ENCODE measurements around the gene PDPR.
"Not testable (repeated sequence)": the region's sequence is repeated elsewhere in the genome, so short reads cannot be mapped to it uniquely, and the experiment has no call there.

PDPR gene

DNA sequence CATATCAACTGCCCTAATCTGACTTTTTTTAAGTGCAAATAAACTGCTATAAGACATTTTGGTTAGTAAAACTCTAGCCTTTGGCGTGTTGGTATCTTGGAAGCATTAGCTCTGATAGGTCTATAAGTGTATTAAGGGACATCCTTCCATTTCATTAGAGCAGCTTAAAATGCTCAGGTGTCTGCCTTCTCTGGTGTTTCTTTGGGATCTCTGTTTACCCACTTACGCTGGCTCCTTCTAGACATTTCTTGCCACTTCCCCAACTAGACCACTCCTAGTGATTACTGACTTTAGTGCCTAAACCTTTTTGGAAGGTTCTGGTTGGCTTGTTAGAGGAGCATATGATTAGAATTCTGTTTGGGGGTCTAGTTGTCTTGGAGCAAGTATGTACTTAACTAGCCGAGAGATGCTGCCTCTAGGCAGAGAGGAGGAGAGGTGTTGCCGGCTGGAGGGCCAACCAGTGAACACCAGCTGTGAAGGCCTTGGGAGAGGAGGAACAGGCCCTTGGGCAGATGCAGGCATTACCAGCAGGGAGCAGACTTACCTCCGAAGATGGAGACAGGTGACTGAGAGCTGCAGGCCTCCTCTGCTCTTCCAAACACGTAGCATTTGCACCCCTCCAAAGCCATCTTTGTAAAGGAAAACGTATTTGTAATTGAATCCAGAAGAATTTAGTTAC, 44.3 kb downstream of the PDPR start:
- DNase-seq, result peak in 10 of 42 donors; percentile 25 to 59 (median 39)
- intact Hi-C loops (cut with DNase I), result no loop called here

DNA sequence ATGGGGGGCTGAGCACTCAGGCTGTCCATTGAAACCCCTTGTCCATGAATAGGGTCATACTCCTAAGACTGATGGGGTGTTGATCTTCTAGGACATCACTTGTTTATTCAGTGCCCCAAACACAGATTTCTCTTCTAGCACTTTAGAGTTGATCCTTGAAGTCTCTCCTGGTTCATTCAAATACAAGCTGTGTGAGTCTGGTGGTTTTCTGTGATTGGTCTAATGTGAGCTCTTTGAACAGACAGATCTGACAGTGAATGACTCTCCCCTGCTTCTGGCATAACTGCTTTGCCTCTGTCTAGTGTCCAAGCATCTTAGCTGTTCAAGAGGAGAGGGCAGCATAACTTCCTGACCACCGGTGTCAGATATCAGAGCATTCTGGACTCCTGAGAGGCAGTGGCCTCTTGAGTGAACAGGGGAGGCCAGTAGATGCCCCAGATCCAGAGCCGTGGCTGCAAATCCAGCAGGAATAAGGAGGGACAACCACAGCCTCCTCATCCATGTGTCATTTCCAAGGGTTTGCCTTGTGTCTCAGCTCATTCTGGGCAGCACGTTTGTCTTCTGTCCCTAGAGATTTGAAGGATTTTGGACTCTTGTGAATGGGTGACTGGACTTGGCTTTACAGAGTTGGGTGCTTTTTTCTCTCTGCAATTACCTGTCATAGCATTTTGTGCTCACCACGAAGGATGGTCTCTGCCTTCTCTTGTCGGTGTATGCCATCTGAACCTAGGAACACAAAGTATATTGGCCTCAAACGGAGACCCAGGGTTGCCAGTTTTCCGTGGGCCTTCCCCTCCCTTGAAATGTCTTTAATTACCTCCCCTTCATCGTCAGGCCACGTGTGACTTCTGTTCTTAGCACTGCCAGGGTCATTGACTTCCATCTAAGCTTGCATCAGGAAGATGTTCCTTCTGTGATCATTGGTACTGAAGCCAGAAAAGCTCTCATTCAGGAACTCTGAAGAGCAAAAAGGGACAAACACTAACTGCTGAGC, 45.5 kb downstream of the PDPR start:
- intact Hi-C loops (cut with DNase I), result no loop called here
- peak in 1 of 42 donors; percentile 1 for DNase-seq

GRCh38 chr16:70160388-70160787, 46.3 kb downstream of the PDPR start:
- intact Hi-C loops (cut with DNase I), result no loop called here
- peak in 1 of 42 donors; percentile 40 for DNase-seq

DNA sequence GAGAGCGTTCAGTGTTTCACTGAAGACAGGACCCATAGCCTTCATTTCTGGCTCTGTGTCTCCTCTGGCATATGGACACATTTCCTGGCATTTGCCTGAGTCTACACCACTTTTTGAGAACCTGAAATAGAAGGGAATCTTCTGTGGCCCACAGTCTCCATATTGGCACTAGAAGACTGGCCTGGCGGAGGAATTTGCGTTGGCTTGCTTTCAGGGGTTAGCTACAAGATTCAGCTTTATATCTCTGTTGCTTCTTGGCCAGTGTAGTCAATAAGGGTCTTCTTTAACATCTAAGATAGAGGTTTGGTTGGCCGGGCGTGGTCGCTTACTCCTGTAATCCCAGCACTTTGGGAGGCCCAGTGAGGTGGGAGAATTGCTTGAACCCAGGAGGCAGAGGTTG, 46.7 kb downstream of the PDPR start:
- intact Hi-C loops (cut with DNase I), result no loop called here
- DNase-seq, result no peak

DNA sequence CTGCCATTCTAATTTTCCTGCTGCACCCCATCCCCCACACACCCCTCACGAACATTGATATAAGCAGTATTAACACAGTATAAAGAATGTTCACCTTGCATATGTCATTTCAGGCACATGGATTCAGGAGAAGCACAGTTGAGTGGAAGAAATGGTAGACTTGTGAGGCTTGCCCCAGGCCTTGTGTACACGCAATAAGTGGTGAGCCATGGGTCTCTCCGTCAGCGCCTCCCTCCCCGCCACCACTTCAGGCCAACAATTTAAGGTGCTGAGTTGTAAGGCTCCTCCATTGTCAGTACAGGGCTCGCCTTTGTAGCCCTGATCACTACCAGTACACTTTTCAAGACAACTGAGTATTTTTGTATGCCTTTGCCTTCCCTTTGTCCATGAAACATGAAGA, 47.2 kb downstream of the PDPR start:
- peak in 2 of 42 donors; percentile 43 to 48 for DNase-seq
- intact Hi-C loops (cut with DNase I), result no loop called here

DNA sequence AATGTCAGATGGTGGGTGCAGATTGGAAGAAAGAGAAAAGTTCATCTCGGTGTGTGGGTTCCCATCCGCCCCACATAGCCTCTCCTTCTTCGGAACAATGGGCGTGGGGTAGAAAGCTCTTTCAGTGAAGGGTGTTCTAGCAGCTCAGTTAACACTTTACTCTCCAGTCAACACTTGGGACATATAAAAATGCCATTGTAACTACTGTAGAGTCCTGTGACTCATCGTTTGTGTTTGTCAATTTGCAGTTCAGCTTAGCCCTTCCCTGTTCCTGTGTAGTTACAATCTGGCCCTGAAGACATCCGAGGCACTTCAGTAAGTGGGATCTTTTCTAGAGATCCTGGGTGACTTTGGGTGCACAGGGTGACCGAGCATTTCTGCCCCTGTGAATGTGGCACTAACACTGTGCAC, 47.9 kb downstream of the PDPR start:
- DNase-seq, result peak in 38 of 42 donors; percentile 18 to 97 (median 74)
- intact Hi-C loops (cut with DNase I), result no loop called here

GRCh38 chr16:70163596-70163995, 49.5 kb downstream of the PDPR start:
- peak in 1 of 42 donors; percentile 2 for DNase-seq
- intact Hi-C loops (cut with DNase I), result no loop called here

DNA sequence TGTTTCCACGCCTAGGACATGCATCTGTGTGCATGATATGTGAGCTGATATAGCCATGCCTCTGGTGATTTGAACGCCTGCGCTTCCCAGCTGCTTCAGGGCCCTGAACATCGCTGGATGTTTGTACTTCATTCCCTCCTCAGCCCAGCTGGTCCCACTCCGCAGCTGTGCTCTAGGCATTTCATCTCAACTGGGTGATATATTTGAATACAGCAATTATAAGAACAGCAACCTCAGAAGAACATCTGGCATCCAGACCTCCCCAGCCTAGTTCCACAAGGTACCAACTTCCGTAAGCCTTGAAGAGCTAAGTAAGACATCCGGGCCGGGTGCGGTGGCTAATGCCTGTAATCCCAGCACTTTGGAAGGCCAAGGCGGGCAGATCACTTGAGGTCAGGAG, 52.6 kb downstream of the PDPR start:
- intact Hi-C loops (cut with DNase I); DNase-seq: not testable (repeated sequence)

DNA sequence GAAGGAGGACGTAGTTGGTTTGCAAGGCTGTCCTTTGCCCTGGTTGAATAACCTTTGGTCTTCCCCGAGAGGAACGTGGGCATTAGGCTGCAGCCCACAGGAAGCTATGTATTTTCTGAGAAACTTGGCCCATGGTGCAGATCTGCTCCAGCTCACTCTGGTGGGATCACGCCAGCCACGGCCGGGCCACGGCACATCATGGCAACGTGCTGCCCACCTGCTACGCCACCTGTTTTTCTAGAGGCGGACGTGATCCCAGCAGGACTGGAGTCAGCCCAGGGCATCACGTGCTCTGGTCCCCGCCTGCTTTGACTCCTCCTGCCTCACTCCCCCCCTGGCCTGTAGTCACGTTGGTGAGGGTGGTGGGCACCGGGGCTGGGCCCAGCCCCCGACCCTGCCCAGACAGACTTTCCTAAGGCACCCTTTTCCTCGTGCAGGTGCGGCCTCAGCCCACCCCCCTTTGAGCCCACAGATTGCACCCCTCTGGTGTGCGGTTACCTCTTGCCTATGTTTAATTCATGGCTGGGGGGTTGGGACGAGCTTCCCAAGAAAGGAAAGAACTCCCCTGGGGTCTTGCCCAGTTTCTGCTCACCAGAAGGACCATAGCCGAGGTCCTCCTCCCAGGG, 59.2 kb downstream of the PDPR start, which contains the start of gene CLEC18C:
Gene CLEC18C (plus strand): TSS at position 576 of the 626 bp plus-strand sequence. CDS start 492 bp downstream, outside the sequence.
- intact Hi-C loops (cut with DNase I); DNase-seq: not testable (repeated sequence)

GRCh38 chr16:70173916-70174315, 59.8 kb downstream of the PDPR start:
- DNase-seq; intact Hi-C loops (cut with DNase I): not testable (repeated sequence)

DNA sequence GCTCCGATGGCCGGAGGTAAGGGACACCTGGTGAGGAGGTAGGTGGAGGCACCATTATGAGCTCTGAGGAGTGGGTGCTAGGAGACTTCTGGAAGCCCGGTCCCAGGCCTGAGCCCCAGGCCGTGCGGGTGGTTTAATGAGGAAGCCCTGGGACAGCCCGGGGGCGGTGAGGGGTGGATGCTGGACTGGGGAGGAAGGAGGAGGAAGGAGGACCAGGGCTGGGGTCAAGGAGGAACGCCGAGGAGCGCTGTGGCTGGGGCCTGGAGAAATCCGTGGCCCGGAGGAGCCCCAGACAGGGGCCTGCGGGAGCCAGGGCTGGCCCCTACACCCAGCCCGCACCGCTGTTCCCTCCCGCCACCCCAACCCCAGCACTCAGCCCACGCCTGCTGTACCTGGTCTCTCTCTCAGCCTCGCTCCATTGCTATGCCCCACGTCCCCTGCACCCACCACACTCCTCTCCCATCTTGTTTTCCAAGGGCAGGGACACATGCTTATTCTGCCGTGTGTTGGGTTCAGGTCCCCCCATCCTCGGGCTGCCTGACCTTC, 60.3 kb downstream of the PDPR start:
- DNase-seq; intact Hi-C loops (cut with DNase I): not testable (repeated sequence)

- DNase-seq, result peak in 2 of 42 donors; percentile 18 to 25
- intact Hi-C loops (cut with DNase I), result not testable (repeated sequence)
Measured at GRCh38 chr16:70187858-70188607, 73.9 kb downstream of the PDPR start.

DNA sequence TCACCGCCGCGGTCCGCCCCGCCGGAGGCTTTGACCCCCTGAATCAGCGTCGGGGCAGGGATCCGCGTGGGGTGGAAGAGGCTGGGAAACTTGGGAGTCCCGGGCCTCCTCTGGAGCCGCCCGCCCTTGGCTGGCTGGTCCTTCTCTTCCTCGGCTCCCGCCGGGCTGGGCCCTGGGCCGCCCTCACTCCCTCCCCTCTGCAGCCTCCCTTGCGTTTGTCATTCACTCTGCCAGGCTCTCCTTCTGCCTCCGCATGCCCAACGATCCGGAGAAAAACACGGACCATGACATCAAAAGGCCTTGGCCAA, 74.4 kb downstream of the PDPR start:
- DNase-seq; intact Hi-C loops (cut with DNase I): not testable (repeated sequence)

- intact Hi-C loops (cut with DNase I); DNase-seq: not testable (repeated sequence)
Measured at GRCh38 chr16:70190574-70190973, 76.4 kb downstream of the PDPR start.

DNA sequence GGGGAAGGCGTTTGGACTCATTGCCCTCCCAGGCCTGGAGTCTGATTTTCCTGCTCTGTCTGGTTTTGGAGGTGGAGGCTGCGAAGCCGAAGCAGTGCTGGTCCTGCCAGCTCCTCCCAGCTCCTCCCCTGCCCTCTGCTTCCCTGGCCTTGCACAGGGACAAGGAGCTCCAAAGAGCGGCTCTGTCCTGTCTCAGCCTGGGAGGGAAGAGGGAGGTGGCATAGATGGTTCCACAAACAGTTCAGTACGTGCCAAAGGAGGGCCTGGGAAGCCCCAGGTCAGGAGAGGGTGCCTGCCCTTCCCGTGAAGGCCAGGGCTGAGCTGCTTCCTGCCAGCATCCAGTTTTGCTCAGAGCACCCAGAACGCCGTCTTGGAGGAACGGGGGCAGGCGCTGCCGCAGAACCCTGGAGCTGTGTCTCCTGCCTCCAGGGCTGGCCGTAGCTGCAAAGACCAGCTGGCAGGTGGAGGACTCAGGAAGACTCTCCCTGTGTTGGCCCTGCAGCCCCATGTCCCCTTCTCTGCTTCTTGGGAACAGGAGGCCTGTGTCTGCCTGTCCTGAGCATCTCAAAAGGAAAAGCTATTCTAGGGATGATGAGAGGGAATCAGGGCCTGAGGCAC, 82.7 kb downstream of the PDPR start:
- intact Hi-C loops (cut with DNase I); DNase-seq: not testable (repeated sequence)

DNA sequence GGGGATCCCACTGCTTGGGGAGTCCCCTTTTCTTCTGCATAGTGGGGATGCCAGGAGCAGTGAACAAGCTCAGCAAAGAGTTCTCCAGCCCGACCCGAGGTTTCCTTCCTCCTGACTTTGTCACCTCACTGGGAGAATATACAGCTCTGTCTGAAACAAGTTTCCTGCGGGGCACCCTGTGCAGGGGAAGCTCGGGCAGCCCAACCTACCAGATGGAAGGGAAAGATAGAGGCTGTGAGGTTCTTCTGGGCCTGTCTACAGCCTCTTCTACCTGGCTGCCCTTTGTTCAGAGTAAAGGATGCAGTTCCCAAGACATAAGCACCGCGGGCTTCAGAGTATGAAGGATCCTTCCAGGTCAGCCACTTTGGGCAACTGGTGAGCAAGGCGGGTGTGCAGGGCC, 83.5 kb downstream of the PDPR start:
- DNase-seq; intact Hi-C loops (cut with DNase I): not testable (repeated sequence)

DNA sequence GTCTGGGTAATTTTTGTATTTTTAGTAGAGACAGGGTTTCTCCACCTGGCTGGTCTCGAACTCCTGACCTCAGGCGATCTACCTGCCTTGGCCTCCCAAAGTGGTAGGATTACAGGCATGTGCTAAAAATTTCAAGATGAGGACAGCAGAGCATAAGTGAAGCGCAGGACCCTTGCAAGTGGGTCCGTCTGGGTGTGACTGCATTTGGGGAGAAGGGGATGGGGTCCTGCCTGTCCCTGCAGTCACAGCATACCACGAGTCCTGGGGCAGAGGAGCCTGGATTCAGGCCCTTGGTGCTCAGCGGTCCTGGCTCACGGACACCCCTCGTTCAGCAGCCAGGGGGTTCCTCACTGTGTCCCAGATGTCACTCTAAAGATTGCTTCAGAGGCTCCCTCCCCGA, 84.1 kb downstream of the PDPR start:
- intact Hi-C loops (cut with DNase I), result not testable (repeated sequence)
- DNase-seq, result peak in 2 of 42 donors; percentile 8 to 19

GRCh38 chr16:70198666-70199065, 84.5 kb downstream of the PDPR start:
- DNase-seq; intact Hi-C loops (cut with DNase I): not testable (repeated sequence)
